Measurements from ENCODE around the gene USP26.
"Not testable (repeated sequence)": the region's sequence is repeated elsewhere in the genome, so short reads cannot be mapped to it uniquely, and the experiment has no call there.

USP26 gene, protein sequence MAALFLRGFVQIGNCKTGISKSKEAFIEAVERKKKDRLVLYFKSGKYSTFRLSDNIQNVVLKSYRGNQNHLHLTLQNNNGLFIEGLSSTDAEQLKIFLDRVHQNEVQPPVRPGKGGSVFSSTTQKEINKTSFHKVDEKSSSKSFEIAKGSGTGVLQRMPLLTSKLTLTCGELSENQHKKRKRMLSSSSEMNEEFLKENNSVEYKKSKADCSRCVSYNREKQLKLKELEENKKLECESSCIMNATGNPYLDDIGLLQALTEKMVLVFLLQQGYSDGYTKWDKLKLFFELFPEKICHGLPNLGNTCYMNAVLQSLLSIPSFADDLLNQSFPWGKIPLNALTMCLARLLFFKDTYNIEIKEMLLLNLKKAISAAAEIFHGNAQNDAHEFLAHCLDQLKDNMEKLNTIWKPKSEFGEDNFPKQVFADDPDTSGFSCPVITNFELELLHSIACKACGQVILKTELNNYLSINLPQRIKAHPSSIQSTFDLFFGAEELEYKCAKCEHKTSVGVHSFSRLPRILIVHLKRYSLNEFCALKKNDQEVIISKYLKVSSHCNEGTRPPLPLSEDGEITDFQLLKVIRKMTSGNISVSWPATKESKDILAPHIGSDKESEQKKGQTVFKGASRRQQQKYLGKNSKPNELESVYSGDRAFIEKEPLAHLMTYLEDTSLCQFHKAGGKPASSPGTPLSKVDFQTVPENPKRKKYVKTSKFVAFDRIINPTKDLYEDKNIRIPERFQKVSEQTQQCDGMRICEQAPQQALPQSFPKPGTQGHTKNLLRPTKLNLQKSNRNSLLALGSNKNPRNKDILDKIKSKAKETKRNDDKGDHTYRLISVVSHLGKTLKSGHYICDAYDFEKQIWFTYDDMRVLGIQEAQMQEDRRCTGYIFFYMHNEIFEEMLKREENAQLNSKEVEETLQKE

DNA sequence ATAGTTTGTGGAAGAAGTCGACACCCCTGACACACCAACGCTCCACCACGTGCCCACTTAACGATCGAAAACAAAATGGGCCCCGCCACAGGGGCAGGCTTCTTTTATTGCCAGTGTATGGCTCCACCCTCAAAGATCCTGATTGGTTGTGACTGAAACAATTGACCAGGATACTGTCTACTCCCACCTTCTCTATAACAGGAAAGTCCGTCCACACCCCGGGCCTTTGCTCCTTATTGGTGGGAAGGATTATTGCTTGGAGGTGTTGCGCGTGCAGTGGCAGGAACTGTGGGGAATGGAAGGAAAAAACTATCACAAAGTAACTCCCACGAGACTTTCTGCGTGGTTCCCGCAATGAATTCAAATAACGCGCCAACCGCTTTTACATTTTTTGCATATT, at the start of gene USP26:
USP26 (minus strand) TSS at position 79 of the 400 bp plus-strand sequence. CDS start 68,889 bp downstream, outside the sequence.
- DNase-seq (ENCODE audit: low read depth): no peak

DNA sequence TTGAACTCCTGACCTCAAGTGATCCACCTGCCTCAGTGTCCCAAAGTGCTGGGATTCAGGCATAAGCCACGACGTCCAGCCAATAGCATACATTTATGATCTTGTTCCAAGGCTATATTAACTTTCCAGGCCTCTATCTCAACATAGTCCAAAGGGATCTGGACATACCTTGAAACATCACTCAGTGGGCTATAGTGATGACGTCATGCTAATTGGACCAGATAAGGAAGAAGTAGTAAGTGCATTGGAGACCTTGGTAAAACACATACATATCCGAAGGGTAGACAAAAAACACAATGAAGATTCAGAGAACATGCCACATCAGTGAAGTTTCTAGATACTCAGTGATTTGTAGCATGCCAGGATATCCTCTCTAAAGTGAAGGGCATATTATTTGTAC, 37.4 kb upstream of the USP26 start:
- DNase-seq (ENCODE audit: low read depth): no peak

DNA sequence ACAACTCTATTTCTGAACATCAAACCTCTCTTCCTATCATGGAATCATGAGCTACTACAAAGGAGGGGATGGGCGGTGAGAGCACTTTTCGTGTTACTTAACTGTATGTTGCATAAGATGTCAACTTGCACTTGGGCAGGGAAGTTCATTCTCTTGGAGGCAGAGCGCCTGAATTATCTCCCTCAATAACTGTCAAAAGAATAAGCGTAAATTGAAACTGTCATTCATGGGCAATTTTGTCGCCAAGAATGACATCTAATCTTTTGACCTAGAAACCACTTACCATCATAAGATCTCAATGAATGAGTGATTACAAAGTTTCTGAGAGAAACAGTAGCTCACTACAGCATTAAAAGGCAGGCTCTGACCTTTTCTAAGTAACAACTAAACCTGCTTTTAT, 23.5 kb upstream of the USP26 start:
- no peak for DNase-seq (ENCODE audit: low read depth)

DNA sequence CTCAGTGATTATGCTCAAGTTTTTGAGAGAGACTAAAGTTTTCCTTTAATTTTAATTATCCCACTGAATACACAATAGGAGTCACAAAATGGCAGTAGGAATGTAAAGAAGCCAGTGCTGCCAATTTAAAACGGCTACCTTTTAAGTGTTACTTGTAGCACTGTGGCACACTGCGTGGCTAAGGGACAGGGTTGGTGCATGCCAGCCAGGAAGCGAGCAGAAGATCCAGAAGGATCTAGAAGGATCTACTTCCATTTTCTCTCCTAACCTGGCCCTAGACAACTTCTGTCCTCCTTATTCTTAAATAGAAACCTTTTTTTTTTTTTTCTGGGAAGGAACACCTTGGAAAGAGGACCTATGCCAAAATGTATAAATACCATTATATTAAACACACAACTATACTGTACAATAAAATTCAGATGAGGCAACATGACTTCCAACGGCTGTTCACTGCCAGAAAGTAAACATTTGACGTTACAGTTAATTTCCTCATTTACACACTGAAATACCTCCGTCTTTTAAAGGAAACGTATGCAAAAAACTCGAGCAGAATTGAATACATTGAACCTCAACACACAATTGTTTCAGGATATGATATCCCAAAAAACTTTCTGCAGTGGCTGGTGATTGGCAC, 2.7 kb downstream of the USP26 start:
- no peak for DNase-seq (ENCODE audit: low read depth)

DNA sequence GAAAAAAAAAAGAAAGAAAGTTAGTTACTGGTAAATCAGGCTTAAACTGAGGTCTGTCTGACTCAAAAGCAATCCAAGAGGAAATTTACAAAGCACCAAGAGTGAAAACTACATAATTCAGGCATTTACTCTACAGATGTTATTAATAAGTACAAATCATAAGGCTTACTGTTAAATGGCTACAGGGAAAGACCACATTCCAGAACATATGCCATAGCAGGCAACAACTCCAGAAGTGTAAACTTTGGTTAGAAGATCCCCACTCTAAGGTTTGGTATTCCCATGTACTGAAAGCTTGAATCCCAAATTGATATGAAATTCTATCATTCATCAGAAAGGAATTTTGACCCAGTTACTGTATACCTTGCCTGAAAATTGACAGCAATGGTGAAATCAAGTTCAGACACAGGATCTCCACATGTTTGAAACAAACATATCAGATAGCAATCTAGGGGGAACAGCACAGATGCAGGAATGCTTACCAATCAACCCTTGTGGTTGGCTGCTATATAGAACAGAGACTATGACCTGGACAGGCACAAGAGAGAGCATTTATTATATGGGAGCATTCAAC, 6.6 kb downstream of the USP26 start:
- no peak for DNase-seq (ENCODE audit: low read depth)

DNA sequence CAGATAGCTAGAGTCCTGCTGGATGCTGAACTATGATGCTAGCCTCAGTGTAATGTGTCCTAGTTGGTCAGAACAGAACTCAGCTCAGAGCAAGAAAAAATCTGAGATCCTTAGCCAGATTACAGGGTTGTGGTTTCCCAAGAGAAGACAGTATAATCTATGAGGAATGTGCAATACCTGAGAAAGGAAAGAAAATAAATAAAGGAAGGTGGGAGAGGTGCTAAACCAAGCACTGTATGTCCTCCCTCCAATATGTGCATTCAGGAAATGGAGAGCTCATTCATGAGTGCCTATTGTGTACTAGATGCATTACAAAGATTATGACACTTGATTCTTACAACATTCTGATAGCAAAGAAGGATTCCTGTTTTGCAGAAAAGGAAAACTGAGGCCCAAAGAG, 7.5 kb downstream of the USP26 start:
- DNase-seq (ENCODE audit: low read depth): no peak

DNA sequence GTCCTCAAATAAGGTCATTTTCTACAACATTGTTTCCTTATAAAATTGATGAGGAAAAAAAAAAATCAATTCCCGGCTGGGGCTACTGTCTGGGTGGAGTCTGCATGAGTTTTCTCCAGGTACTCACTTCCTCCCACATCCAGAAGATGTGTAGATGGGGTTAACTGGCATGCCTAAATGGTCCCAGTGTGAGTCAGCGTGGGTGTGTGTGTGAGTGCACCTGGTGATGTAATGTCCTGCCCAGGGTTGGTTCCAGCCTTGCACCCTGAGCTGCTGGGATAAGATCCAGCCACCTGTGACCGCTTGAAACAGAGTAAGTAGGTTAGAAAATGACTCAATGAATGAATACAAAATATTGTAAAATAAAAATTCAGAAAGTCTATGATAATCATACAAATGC, 11.1 kb downstream of the USP26 start:
- DNase-seq (ENCODE audit: low read depth): no peak

DNA sequence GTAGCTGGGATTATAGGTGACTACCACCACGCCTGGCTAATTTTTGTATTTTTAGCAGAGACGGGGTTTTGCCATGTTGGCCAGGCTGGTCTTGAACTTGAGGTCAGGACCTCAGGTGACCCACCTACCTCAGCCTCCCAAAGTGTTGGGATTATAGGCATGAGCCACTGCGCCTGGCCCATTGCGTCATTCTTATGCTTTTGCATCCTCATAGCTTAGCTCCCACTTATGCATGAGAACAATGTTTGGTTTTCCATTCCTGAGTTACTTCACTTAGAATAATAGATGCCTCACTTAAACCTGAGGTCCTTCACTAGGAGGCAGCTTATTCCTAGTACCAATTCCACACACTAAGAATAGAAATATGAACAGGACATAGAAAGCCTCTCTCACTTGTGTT, 11.9 kb downstream of the USP26 start:
- not testable (repeated sequence) for DNase-seq (ENCODE audit: low read depth)

DNA sequence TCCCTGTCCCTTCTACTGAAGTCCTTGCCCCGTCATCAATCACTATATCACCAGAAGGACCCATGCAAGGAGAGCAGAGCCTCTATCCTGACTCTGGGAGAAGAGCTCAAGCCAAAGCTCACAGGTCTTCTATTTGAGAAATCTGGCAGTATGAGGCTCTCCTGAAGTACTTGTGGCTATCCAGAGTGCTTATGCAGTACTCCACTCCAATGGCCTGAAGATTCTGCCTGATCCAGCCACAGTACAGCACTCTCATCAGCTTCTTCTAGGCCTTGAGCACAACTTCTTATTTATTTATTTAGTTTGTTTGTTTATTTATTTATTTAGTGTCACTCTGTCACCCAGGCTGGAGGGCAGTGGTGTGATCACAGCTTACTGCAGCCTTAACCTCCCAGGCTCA, 13.0 kb downstream of the USP26 start:
- no peak for DNase-seq (ENCODE audit: low read depth)

DNA sequence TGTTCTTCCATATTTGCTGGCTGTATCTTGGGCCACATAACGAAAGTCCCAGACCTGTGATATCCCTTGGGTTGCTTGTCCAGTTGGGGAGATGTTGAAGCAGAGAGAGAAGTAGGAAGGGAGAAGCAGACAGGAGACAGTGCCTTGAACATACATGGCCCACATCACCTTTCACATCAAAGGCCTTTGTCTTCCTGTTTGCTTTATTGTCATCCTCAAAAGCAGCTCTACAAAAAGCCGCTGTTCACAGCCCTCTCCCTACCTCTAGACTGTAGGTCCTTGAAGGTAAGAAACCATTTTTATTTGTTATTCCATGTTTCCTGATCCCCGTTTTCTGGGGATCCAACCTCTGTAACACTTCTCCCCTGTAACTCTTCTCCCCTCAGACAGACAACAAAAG, 14.9 kb downstream of the USP26 start:
- no peak for DNase-seq (ENCODE audit: low read depth)

DNA sequence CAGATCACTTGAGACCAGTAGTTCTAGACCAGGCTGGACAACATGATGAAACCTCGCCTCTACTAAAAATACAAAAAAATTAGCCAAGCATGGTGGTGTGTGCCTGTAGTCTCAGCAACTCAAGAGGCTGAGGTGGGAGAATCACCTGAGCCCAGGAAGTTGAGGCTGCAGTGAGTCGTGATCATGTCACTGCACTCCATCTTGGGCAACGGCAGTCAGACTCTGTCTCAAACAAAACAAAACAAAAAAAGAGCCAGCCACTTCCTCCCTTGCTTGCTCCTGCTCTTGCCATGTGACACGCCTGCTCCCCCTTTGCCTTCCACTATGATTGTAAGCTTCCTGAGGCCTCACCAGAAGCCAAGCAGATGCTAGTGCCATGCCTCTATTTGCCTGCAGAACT, 19.1 kb downstream of the USP26 start:
- DNase-seq (ENCODE audit: low read depth): not testable (repeated sequence)

DNA sequence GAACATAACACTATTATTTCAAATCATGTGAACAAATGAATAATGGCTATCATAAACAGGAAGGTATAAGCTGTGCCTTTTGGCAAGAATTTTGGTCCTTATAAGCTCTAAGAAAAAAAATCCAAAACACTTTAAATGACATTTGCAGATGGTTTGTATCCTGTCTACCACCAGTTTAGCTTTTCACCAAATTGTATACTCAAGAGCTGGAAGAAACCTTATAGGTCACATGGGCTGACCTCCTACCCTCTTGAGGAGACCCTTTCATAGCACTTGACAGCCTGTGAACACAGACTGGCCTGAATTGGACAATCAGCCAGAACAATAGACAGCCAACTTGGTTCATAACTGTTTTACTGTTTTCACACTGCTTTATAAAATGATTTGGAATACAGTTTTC, 24.3 kb downstream of the USP26 start:
- no peak for DNase-seq (ENCODE audit: low read depth)

DNA sequence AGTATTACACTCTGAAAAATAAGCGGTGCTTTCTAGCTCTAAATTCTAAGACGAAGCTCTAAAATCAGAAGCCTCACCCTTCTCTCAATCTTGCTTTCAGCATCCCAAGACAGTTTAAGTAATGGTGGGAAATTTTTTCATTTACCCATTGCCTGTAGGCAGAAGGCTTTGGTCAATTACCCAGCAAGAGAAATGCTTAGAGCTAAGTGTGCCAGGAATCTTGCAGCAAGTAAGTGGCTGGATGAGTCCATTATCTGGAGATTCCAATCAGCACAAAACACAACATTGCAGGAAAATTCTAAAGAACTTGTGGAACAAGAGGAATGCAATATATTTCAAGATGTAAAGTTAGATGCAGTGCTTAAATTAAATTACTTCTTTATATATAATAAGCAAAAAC, 28.4 kb downstream of the USP26 start:
- no peak for DNase-seq (ENCODE audit: low read depth)

DNA sequence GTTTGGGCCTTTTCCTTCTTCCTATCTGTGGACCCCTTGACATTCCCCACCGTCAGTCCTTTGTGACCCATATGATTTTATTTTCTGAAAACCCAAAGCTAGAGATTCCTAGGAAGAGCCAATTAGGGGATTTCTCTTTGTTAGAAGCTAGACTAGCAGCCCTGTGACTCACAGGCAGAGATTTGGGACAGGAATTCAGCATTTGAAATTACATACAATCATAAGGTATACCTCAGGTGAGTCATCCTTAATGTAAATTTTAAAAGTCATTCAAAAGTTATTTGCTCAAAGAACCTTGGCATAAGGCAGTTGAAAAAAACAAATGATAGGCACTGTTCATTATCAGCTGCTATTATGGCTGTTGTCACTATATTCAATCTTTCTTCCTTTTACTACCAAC, 40.6 kb downstream of the USP26 start:
- no peak for DNase-seq (ENCODE audit: low read depth)

DNA sequence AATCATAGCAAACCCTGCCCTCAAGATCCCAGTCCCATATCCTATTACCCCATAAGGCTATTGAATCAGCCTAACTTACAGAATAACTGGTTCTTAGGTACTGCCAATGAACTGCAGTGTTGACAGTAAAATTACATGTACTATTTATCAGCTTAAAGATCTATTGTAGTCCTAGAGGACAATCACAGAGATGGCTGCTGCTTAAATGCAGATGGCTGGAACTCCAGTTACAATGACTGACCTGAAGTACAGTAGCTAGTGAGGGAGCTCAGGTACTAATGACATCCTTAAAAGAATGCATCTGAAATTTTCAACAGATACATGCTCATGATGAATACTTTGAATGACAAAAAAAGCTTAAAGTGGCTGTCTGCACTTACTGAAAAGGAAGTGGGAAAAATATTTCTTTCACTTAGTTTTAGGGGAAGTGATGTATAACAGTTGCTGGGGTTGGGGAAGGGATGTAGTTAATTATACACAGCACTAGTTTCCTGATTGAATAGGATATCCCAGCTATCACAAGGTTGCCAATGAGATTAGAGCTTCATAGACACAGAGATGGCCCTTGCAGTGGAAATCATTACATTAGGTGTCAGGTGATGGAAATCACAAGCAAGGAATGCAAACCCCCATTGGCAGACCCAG, 42.0 kb downstream of the USP26 start:
- no peak for DNase-seq (ENCODE audit: low read depth)

DNA sequence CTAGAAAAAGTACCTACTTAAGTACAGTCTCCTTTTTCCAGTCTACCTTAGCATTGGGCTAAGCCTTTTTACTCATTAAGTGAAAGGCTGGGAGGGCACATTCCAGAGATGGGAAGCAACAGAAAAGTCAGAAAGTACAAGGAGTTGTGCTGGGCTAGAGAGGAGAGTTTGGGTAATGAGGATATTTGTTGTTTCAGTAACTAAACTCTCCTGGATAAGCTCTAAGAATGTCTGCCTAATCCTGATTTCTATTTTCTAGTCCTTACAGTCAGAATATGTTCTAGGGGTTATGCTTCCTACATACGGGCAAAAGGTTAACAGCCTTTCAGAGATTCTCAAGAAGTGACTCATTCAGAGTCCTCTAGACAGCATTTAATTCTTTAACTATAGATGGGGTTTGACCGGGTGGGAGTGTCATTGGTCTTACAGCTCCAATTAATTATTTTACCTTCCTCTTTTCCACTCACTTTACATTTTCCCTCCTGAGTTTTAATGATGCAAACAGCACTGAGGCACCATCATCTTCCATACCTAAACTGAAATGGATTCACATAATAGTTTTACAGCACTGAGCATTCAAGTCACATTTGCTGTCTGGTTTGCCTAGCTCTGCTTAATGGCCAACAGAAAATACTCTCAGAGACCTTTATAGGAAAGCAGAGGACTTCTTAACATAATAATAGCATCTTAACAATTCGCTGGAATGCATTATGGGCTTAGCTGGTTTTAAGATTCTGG, 42.9 kb downstream of the USP26 start:
- DNase-seq (ENCODE audit: low read depth): no peak

DNA sequence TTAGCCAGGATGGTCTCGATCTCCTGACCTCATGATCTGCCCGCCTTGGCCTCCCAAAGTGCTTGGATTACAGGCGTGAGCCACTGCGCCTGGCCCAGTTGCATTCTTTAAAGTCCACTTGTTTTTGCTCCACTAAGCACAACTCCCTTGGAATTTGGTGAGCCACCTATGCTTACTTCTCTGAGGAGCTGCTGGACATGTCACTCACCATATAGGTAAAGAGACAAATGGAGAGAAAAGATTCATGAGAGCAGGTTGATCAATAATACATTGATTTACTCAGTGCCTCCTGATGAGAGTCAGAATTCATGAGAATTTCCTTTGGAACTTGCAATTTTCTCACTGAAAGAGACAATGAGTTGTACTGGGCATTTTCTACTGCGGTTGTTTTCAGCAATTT, 48.2 kb downstream of the USP26 start:
- no peak for DNase-seq (ENCODE audit: low read depth)

DNA sequence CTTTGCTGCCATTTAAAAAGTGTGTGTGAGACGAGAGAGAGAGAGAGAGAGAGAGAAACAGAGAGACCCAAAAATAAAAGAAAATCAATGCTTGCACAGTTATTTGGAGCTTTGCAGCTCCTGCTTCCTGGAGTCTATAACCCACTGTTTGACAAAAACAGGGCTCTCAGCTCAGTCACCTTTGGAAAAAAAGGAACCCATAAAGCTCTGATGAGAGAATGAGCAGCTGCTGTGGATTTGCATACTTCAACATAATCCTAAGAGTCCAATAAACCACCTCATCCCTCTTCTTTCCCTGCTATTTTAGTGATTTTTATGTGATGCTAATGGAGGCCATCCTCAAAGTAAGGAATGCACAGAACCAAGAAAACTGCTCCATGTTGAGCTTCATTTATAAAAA, 50.3 kb downstream of the USP26 start:
- no peak for DNase-seq (ENCODE audit: low read depth)

DNA sequence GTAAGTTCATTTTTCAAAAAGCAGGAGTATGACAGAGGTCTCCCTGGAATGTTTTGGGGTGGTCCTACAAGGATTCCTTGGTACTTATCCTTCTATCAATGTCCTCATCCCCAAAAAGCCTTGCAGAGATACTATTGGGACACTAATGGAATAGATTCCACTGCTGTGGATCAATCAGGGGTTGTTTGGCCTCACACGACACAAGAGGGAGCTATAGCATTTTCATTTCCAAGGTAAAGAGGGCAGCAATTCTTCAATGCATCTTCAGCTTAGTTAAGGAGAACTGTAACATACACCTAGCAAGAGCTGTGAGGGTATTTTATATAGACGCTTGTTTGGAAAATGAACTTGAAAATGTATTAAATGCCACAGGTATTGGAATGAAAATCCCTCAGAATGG, 50.9 kb downstream of the USP26 start:
- no peak for DNase-seq (ENCODE audit: low read depth)

DNA sequence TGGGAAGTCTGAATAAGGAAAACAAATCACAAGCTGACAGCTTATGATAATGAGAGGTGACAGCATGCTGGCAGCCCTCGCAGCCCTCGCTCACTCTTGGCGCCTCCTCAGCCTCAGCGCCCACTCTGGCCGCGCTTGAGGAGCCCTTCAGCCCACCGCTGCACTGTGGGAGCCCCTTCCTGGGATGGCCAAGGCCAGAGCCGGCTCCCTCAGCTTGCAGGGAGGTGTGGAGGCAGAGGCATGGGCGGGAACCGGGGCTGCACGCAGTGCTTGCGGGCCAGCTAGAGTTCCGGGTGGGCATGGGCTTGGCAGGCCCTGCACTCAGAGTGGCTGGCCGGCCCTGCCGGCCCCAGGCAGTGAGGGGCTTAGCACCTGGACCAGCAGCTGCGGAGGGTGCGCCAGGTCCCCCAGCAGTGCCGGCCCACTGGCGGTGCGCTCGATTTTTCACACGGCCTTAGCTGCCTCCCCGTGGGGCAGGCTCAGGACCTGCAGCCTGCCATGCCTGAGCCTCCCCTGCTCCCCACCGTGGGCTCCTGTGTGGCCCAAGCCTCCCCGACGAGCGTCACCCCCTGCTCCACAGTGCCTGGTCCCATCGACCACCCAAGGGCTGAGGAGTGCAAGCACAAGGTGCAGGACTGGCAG, 52.6 kb downstream of the USP26 start:
- DNase-seq (ENCODE audit: low read depth): not testable (repeated sequence)

DNA sequence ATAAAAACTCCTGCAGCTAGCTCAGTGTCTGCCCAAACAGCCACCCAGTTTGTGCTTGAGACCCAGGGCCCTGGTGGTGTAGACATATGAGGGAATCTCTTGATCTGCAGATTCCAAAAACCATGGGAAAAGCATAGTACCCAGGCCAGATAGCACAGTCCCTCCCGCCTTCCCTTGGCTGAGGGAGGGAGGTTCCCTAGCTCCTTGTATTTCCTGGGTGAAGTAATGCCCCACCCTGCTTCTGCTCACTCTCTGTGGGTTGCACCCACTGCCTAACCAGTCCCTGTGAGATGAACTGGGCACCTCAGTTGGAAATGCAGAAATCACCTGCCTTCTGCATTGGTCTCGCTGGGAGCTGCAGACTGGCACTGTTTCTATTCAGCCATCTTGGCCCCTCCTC, 54.6 kb downstream of the USP26 start:
- no peak for DNase-seq (ENCODE audit: low read depth)

All from EH (cell line).